ENCODE results near the gene PACS2. TPM values are rescaled to one million over a fixed set of nuclear protein-coding genes. Genes with fewer than 3 reads are reported as not detected.

The PACS2 gene
- polyA plus RNA-seq, 3 donors, result 3.1 to 87.0 (median 3.7) TPM

DNA sequence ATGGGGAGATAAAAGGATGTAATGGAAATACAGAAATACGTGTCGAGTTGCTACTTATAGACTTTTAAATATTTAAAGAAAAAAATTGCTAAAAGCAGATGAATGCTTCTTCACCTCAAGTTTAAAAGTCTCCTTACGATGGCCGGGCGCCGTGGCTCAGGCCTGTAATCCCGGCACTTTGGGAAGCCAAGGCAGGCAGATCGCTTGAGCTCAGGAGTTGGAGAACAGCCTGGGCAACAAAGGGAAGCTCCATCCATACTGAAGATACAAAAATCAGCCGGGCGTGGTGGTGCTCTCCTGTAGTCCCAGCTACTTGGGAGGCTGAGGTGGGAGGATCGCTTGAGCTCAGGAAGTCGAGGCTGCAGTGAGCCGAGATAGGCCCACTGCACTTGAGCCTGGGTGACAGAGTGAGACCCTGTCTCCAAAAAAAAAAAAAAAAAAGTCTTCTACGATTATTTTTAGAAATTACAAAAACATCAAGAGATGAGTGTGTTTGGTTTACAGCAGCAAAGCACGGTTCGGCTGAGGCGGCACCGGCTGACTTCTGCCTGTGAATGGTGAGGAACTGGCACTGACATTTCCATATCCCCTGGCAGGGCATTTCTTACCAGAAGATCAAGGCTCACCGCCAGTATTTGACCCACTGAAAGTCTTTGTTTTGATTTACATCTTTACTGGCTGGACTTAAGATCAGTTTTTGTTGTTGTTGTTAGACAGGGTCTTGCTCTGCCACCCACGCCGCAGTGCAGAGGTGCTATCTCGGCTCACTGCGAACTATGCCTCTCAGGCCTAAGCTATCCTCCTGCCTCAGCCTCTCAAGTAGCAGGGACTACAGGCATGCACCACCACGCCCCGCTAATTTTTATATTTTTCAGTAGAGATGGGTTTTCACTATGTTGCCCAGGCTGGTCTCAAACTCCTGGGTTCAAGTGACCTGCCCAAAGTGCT is 101.2 kb downstream of the PACS2 start:
- H3K36me3 ChIP-seq (replicated peaks in 1 of 2; ENCODE audit: control insufficient read depth in 1 of 2, insufficient read depth in 2 of 2, low read length in 2 of 2), result no peaks in the 10 kb centered on the region
- H3K27ac ChIP-seq (ENCODE audit: low read depth in 1 of 2, low read length in 2 of 2), result no peak overlapping the region
- WGBS (ENCODE audit: insufficient coverage), result 92% methylated on average over 11 of the region's 25 CpGs
- no peak for DNase-seq
- intact Hi-C loops (cut with micrococcal nuclease), result loop anchor here in 1 of 2 donors (5.0 kb wide), 1 partner anchor 43 kb away; no protein-coding TSS in a partner anchor
- peak overlapping the region in 2 of 3 experiments; percentile 7 to 75 for H3K4me3 ChIP-seq (replicated peaks in 1 of 3; ENCODE audit: low read depth in 2 of 3, low read length in 3 of 3)
- H2AFZ ChIP-seq (ENCODE audit: insufficient read depth, low read depth, low read length, poor library complexity, severe bottlenecking), result peak overlapping the region; percentile 83
- peaks cover 4% of the 10 kb centered on the region for H4K20me1 ChIP-seq (ENCODE audit: insufficient read depth, low read length)
- peaks cover 37 to 51% (median 48%) of the 10 kb centered on the region in 3 donors for H3K27me3 Mint-ChIP-seq (ENCODE audit: low read depth in 3 of 3)
- no peak for TF ChIP-seq CTCF (IDR thresholded peaks at IDR 0.05)
- peak overlapping the region; percentile 49 to 79 for H3K4me3 Mint-ChIP-seq
- no peaks in the 10 kb centered on the region for H3K9me3 ChIP-seq (replicated peaks in 1 of 2; ENCODE audit: control insufficient read depth in 1 of 2, insufficient read depth in 1 of 2, low read length in 2 of 2)
- peaks cover 0 to 2% of the 10 kb centered on the region in 2 donors for H3K36me3 Mint-ChIP-seq
- peaks cover 6% of the 10 kb centered on the region for H3K79me2 ChIP-seq (ENCODE audit: insufficient read depth, low read length)
- peak overlapping the region in 1 of 7 donors; percentile 57 for H3K27ac Mint-ChIP-seq
- peaks cover 31 to 41% of the 10 kb centered on the region in 2 donors for H3K4me1 ChIP-seq (ENCODE audit: control insufficient read depth in 1 of 2, insufficient read depth in 2 of 2, low read length in 2 of 2)
- H3K9ac ChIP-seq (ENCODE audit: insufficient read depth, low read length, poor library complexity, severe bottlenecking), result peak overlapping the region; percentile 61
- peak overlapping the region; percentile 75 for H3K4me2 ChIP-seq (replicated peaks; ENCODE audit: extremely low read depth, low read length, poor library complexity, severe bottlenecking)
- peaks cover 0 to 5% (median 0%) of the 10 kb centered on the region in 7 donors for H3K9me3 Mint-ChIP-seq
- peaks cover 4 to 41% of the 10 kb centered on the region in 2 donors for H3K27me3 ChIP-seq (ENCODE audit: control insufficient read depth in 2 of 2, insufficient read depth in 2 of 2, low read length in 2 of 2)
- H3K4me1 Mint-ChIP-seq, result peaks cover 25% of the 10 kb centered on the region

- Mint-ChIP-seq H3K4me3 (no peak overlapping the region), H3K27ac (peak overlapping the region in 1 of 7 donors; percentile 1), H3K9me3 (peaks cover 0 to 5% (median 0%) of the 10 kb centered on the region in 7 donors), H3K27me3 (ENCODE audit: low read depth in 3 of 3) (peaks cover 35 to 45% (median 44%) of the 10 kb centered on the region in 3 donors), H3K36me3 (peaks cover 0 to 2% of the 10 kb centered on the region in 2 donors), H3K4me1 (peaks cover 29% of the 10 kb centered on the region)
- TF ChIP-seq CTCF (IDR thresholded peaks at IDR 0.05), result no peak
- DNase-seq, result no peak
- Histone ChIP-seq H3K79me2 (ENCODE audit: insufficient read depth, low read length) (peaks cover 15% of the 10 kb centered on the region), H3K9me3 (replicated peaks in 1 of 2; ENCODE audit: control insufficient read depth in 1 of 2, insufficient read depth in 1 of 2, low read length in 2 of 2) (no peaks in the 10 kb centered on the region), H4K20me1 (ENCODE audit: insufficient read depth, low read length) (peaks cover 12% of the 10 kb centered on the region), H2AFZ (ENCODE audit: insufficient read depth, low read depth, low read length, poor library complexity, severe bottlenecking) (no peak overlapping the region), H3K27ac (ENCODE audit: low read depth in 1 of 2, low read length in 2 of 2) (no peak overlapping the region), H3K4me3 (replicated peaks in 1 of 3; ENCODE audit: low read depth in 2 of 3, low read length in 3 of 3) (no peak overlapping the region), H3K27me3 (ENCODE audit: control insufficient read depth in 2 of 2, insufficient read depth in 2 of 2, low read length in 2 of 2) (peaks cover 4 to 35% of the 10 kb centered on the region in 2 donors), H3K36me3 (replicated peaks in 1 of 2; ENCODE audit: control insufficient read depth in 1 of 2, insufficient read depth in 2 of 2, low read length in 2 of 2) (no peaks in the 10 kb centered on the region), H3K4me1 (ENCODE audit: control insufficient read depth in 1 of 2, insufficient read depth in 2 of 2, low read length in 2 of 2) (peaks cover 34 to 41% of the 10 kb centered on the region in 2 donors), H3K9ac (ENCODE audit: insufficient read depth, low read length, poor library complexity, severe bottlenecking) (no peak overlapping the region), H3K4me2 (replicated peaks; ENCODE audit: extremely low read depth, low read length, poor library complexity, severe bottlenecking) (no peak overlapping the region)
- WGBS (ENCODE audit: insufficient coverage), result 100% methylated on average over 6 of the region's 11 CpGs
- intact Hi-C loops (cut with micrococcal nuclease), result loop anchor here in 1 of 2 donors (5.0 kb wide), 1 partner anchor 44 kb away; no protein-coding TSS in a partner anchor
Observed at GRCh38 chr14:105416671-105417070, 102.1 kb downstream of the PACS2 start.
